PC-3 (cell line): Measurements from ENCODE around the gene CACNA1S. TPM values are rescaled to one million over a fixed set of nuclear protein-coding genes. Genes with fewer than 3 reads are reported as not detected.

Experiments
- ATAC-seq: fragments of 200-7000 bp; cut with Tn5 transposase; 2 replicates; pipeline ENCODE4 v1.9.1; 2020; ENCODE audit warnings: mild to moderate bottlenecking, moderate library complexity
- BruUV-seq: library from RNA; stranded (reverse); fragments of 400-500 nt; replicated peaks from 2 replicates; lab custom pipeline; 2021; lab: Mats Ljungman, UMichigan
- CTCF ChIA-PET: fragments of 300-600 bp; sonication (Branson Sonifier 250); formaldehyde crosslinking; loops from one replicate; lab custom pipeline; 2022; ENCODE audit warnings: antibody characterized with exemption; lab: Charles Lee
- POLR2A ChIA-PET: fragments of 300-600 bp; sonication (Branson Sonifier 250); formaldehyde crosslinking; loops from one replicate; lab custom pipeline; 2022; ENCODE audit warnings: antibody characterized with exemption; ENCODE audit not compliant: unreplicated experiment; lab: Charles Lee
- DNase-seq: peaks from one replicate; pipeline ENCODE4 v3.0.0-alpha.2; 2015
- H2AFZ ChIP-seq: fragments of 300-600 bp; sonication (generic); 2 replicates; pipeline ENCODE4 v1.6.0; 2016; ENCODE audit warnings: antibody characterized with exemption, low read length
- H3F3A ChIP-seq: fragments of 300-600 bp; sonication (generic); one replicate; pipeline ENCODE4 v1.6.0; 2017; ENCODE audit warnings: antibody characterized with exemption, low read length, control low read depth, mild to moderate bottlenecking; ENCODE audit not compliant: unreplicated experiment
- H3K27ac ChIP-seq: fragments of 300-600 bp; sonication (generic); 2 replicates; pipeline ENCODE4 v1.5.1; 2016; ENCODE audit warnings: mild to moderate bottlenecking, low read length
- H3K27me3 ChIP-seq: fragments of 300-600 bp; sonication (generic); 2 replicates; pipeline ENCODE4 v1.6.1; 2016; ENCODE audit warnings: low read length, mixed read lengths
- H3K36me3 ChIP-seq: fragments of 300-600 bp; sonication (generic); 2 replicates; pipeline ENCODE4 v1.6.1; 2016; ENCODE audit warnings: low read depth, mixed run types, low read length, mixed read lengths
- H3K4me1 ChIP-seq: fragments of 300-600 bp; sonication (generic); 2 replicates; pipeline ENCODE4 v1.5.1; 2016; ENCODE audit warnings: low read length; ENCODE audit not compliant: insufficient read depth
- H3K4me2 ChIP-seq: fragments of 300-600 bp; sonication (generic); 2 replicates; pipeline ENCODE4 v1.6.0; 2016; ENCODE audit warnings: low read length
- H3K4me3 ChIP-seq: fragments of 300-600 bp; sonication (generic); 2 replicates; pipeline ENCODE4 v1.5.1; 2016; ENCODE audit warnings: mild to moderate bottlenecking, low read length, mixed read lengths
- H3K79me2 ChIP-seq: fragments of 300-600 bp; sonication (generic); 2 replicates; pipeline ENCODE4 v1.6.1; 2017; ENCODE audit warnings: low read length, mixed read lengths
- H3K9ac ChIP-seq: fragments of 300-600 bp; sonication (generic); 2 replicates; pipeline ENCODE4 v1.6.0; 2016; ENCODE audit warnings: mild to moderate bottlenecking, low read length
- H3K9me2 ChIP-seq: fragments of 300-600 bp; sonication (generic); replicated peaks from 2 replicates; pipeline ENCODE4 v1.6.1; 2016; ENCODE audit warnings: mixed run types, low read length, mixed read lengths
- H3K9me3 ChIP-seq: fragments of 300-600 bp; sonication (generic); 2 replicates; pipeline ENCODE4 v1.6.1; 2016; ENCODE audit warnings: low read length, mixed read lengths
- H4K20me1 ChIP-seq: fragments of 300-600 bp; sonication (generic); 2 replicates; pipeline ENCODE4 v1.6.1; 2016; ENCODE audit warnings: low read length, mixed read lengths
- EZH2 ChIP-seq: fragments of 300-600 bp; sonication (generic); IDR thresholded peaks from one replicate; pipeline ENCODE4 v1.6.1; 2017; ENCODE audit warnings: antibody characterized with exemption, mild to moderate bottlenecking, low read length; ENCODE audit not compliant: unreplicated experiment
- EZH2phosphoT487 ChIP-seq: fragments of 300-600 bp; sonication (generic); IDR thresholded peaks from 2 replicates; pipeline ENCODE4 v1.6.1; 2018; ENCODE audit warnings: mild to moderate bottlenecking, antibody characterized with exemption, low read length, borderline replicate concordance
- intact Hi-C: fragments of 100-400 bp; cut with micrococcal nuclease; formaldehyde crosslinking; loops from 2 replicates; pipeline ENCODE4 v1.9.0; 2023
- total RNA-seq: library from RNA; depleted of rRNA; stranded (reverse); fragments of >200 nt; gene quantifications from 2 replicates; pipeline ENCODE4 v1.2.3, GENCODE V29; 2014
- TF ChIP-seq, protein P1 (sequence below): fragments of 300-600 bp; sonication (generic); conservative IDR thresholded peaks from 2 replicates; pipeline ENCODE4 v1.5.1; 2017; ENCODE audit warnings: antibody characterized with exemption, low read depth, mild to moderate bottlenecking, low read length

The CACNA1S gene
- total RNA-seq, 1 experiment from 2014 or later = not detected

DNA sequence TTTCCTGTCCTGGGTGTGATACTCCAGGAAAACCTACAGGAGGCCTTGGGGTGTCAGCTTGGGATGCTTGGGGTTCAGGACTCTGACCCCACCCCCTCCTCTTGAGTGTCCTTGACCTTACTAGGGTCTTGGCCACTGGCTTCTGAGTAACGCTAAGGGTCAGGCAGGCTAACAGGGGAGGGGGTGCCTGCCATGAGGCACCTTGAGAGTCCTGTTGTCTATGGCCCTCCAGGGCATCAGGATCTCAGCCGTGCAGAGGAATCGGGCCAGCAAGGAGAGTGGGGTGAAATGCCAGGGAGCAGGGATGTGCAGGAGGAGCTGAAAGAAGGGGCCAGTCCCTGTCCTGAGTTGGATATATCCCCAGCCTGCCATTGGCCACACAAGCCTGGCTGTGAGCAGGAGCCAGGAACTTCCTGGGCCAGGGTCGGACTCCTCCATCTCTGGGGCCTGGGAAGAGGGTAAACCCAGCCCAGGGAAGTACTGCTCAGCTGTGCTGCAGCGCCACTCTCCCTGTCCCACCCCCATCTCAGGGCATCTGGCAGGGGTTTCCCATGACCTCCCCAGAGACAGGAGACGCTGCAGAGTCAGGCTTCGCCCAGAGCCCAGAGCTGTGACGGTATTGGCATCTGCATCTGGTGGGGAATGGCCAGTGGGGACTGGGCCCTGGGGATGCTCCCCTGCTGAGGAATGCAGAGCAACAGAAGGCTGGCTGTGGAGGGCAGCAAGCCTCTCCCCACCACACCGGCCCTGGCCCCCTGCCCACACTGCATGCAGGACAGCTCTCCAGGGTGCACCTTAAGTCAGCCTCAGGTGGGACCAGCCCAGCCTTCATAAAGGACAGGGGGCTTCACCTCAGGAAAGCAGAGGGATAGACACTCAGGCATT, 95.0 kb downstream of the CACNA1S start:
- no peaks in the 10 kb centered on the region for H3K36me3 ChIP-seq
- intact Hi-C loops = no loop called here
- H3K9me2 ChIP-seq = no peaks in the 10 kb centered on the region
- H3K27ac ChIP-seq = no peak overlapping the region
- no peak overlapping the region for H2AFZ ChIP-seq
- DNase-seq = no peak
- ATAC-seq = no peak
- no peaks in the 10 kb centered on the region for H4K20me1 ChIP-seq
- no peaks in the 10 kb centered on the region for H3K9me3 ChIP-seq
- no peak overlapping the region for H3K4me3 ChIP-seq
- H3K4me2 ChIP-seq = no peak overlapping the region
- no TSS peak for BruUV-seq
- TF ChIP-seq, protein P1, sequence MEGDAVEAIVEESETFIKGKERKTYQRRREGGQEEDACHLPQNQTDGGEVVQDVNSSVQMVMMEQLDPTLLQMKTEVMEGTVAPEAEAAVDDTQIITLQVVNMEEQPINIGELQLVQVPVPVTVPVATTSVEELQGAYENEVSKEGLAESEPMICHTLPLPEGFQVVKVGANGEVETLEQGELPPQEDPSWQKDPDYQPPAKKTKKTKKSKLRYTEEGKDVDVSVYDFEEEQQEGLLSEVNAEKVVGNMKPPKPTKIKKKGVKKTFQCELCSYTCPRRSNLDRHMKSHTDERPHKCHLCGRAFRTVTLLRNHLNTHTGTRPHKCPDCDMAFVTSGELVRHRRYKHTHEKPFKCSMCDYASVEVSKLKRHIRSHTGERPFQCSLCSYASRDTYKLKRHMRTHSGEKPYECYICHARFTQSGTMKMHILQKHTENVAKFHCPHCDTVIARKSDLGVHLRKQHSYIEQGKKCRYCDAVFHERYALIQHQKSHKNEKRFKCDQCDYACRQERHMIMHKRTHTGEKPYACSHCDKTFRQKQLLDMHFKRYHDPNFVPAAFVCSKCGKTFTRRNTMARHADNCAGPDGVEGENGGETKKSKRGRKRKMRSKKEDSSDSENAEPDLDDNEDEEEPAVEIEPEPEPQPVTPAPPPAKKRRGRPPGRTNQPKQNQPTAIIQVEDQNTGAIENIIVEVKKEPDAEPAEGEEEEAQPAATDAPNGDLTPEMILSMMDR = no peak
- TF ChIP-seq EZH2phosphoT487 (no peak), EZH2 (no peak)
- peaks cover 31% of the 10 kb centered on the region for H3K27me3 ChIP-seq
- H3F3A ChIP-seq = no peaks in the 10 kb centered on the region
- H3K4me1 ChIP-seq = peaks cover 11% of the 10 kb centered on the region
- H3K9ac ChIP-seq = no peak overlapping the region
- ChIA-PET CTCF (no interaction called here), POLR2A (no interaction called here)
- H3K79me2 ChIP-seq = no peaks in the 10 kb centered on the region

DNA sequence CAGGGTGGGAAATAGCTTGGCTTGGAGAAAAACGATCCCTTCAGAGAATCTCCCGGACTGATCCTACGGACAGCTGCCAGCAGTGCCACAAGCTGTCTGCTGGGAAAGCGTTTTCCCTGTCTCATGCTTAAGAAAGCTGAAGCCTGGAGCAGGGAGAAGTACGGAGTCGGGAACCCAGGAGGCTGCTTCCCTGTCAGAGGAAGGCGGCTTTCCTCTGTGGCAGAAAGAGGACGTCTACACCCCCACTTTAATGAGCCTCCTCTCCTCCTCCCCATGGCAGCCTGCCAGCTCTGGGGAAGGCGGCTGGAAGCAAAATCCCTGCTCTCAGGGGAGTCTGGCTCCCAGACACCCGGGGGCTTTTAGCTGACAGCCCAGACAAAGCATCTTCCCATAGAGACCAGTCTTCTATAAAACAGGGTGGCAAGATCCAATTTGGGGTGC, 96.0 kb downstream of the CACNA1S start:
- Histone ChIP-seq H2AFZ (no peak overlapping the region), H3K27ac (no peak overlapping the region), H3K36me3 (no peaks in the 10 kb centered on the region), H3F3A (no peaks in the 10 kb centered on the region), H3K27me3 (peaks cover 33% of the 10 kb centered on the region), H3K9me3 (no peaks in the 10 kb centered on the region), H3K4me3 (no peak overlapping the region), H3K79me2 (no peaks in the 10 kb centered on the region), H4K20me1 (no peaks in the 10 kb centered on the region), H3K9me2 (no peaks in the 10 kb centered on the region), H3K9ac (no peak overlapping the region), H3K4me1 (peaks cover 11% of the 10 kb centered on the region), H3K4me2 (no peak overlapping the region)
- intact Hi-C loops = no loop called here
- DNase-seq = peak; percentile 42
- BruUV-seq = no TSS peak
- CTCF ChIA-PET = interaction anchor here (1.1 kb wide), 1 partner anchor 44 kb away, joined by 4 read pairs; no protein-coding TSS in a partner anchor
- ATAC-seq = peak; percentile 12; the same call in 1 of the 2 replicates
- POLR2A ChIA-PET = interaction anchor here (0.6 kb wide), 1 partner anchor 77 kb away, joined by 34 read pairs; no protein-coding TSS in a partner anchor
- TF ChIP-seq EZH2phosphoT487 (no peak), EZH2 (no peak)
- TF ChIP-seq, protein P1 = no peak
